ENCODE measurements around the gene DLGAP1. TPM values are rescaled to one million over a fixed set of nuclear protein-coding genes. Genes with fewer than 3 reads are reported as not detected.

DLGAP1 gene
- total RNA-seq, 2 experiments from 2014 or later = 0.31 to 0.36 TPM

DNA sequence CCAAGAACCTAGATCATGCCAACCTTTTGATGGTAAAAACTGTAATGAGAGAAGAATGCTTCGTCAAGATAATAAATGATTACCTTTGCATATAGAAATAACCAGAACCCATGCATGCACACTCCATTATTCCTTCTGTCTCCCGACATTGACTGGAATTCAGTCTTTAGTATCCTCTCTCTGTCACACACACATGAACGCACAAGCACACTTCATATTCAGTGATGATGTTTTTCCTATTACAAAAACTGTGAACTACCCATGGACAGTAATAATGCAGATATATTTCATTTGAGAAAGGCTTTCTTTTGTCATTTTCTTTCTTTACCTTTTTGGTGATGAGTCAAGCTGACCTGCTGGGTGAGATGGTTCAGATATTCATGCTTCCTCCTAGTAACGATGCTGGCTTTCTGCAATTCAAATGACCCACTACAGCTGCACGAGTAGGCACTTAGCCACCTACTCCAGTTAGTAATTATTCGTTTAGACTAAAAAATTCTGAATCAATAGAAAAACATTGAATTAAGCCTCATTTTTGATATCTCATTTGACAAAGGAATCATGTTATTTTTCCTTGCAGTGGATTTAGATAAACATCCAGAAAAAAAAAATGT is 623.0 kb downstream of the DLGAP1 start:
- H3K27ac ChIP-seq (ENCODE audit: low read depth in 1 of 2, low read length in 2 of 2) = no peak overlapping the region
- POLR2A ChIA-PET = no interaction called here
- no peaks in the 10 kb centered on the region for H3K36me3 Mint-ChIP-seq (ENCODE audit: low read depth)
- ATAC-seq (ENCODE audit: poor library complexity) = no peak
- no peaks in the 10 kb centered on the region for H3K9me3 Mint-ChIP-seq
- H3K4me3 Mint-ChIP-seq = no peak overlapping the region
- TF ChIP-seq, protein P1, sequence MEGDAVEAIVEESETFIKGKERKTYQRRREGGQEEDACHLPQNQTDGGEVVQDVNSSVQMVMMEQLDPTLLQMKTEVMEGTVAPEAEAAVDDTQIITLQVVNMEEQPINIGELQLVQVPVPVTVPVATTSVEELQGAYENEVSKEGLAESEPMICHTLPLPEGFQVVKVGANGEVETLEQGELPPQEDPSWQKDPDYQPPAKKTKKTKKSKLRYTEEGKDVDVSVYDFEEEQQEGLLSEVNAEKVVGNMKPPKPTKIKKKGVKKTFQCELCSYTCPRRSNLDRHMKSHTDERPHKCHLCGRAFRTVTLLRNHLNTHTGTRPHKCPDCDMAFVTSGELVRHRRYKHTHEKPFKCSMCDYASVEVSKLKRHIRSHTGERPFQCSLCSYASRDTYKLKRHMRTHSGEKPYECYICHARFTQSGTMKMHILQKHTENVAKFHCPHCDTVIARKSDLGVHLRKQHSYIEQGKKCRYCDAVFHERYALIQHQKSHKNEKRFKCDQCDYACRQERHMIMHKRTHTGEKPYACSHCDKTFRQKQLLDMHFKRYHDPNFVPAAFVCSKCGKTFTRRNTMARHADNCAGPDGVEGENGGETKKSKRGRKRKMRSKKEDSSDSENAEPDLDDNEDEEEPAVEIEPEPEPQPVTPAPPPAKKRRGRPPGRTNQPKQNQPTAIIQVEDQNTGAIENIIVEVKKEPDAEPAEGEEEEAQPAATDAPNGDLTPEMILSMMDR (IDR thresholded peaks at IDR 0.05) = no peak
- CTCF ChIA-PET = no interaction called here
- H3K4me3 ChIP-seq (ENCODE audit: low read length) = no peak overlapping the region
- H3K9me3 ChIP-seq (ENCODE audit: control insufficient read depth in 1 of 2, insufficient read depth in 1 of 2, low read length in 2 of 2) = no peaks in the 10 kb centered on the region
- intact Hi-C loops (cut with DNase I, micrococcal nuclease) = no loop called here
- H3K27me3 Mint-ChIP-seq = peaks cover 17% of the 10 kb centered on the region
- no peaks in the 10 kb centered on the region for H3K4me1 ChIP-seq (ENCODE audit: insufficient read depth, low read length)
- H3K27me3 ChIP-seq (ENCODE audit: control insufficient read depth in 1 of 2, insufficient read depth in 2 of 2, low read length in 2 of 2) = peaks cover 0 to 3% of the 10 kb centered on the region in 2 experiments
- H3K27ac Mint-ChIP-seq = no peak overlapping the region
- H3K36me3 ChIP-seq (ENCODE audit: insufficient read depth, low read length) = no peaks in the 10 kb centered on the region
- no peak for DNase-seq
- H3K4me1 Mint-ChIP-seq (ENCODE audit: low read depth) = no peaks in the 10 kb centered on the region

DNA sequence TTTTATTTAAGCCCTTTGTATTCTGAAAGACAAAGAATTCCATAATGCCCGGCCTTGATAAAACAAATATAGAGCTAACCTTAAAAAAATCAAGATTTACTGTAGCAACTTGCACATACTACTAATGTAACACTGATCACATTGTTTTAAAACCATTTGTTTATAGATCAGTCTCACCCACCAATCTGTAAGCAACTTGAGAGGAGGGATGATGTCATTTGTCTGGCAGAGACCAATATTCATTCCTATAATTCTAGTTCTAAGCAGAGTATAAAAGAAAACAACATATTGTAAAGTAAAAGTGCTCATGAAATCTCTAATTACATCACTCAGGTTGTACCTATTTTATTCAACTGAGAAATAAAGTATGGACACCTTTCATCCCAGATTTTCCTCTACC is 624.5 kb downstream of the DLGAP1 start:
- peaks cover 0 to under 1% of the 10 kb centered on the region in 2 experiments for H3K27me3 ChIP-seq (ENCODE audit: control insufficient read depth in 1 of 2, insufficient read depth in 2 of 2, low read length in 2 of 2)
- H3K4me3 ChIP-seq (ENCODE audit: low read length) = no peak overlapping the region
- Mint-ChIP-seq H3K36me3 (ENCODE audit: low read depth) (no peaks in the 10 kb centered on the region), H3K9me3 (no peaks in the 10 kb centered on the region), H3K4me3 (no peak overlapping the region), H3K27ac (no peak overlapping the region), H3K4me1 (ENCODE audit: low read depth) (no peaks in the 10 kb centered on the region), H3K27me3 (peaks cover 18% of the 10 kb centered on the region)
- no peaks in the 10 kb centered on the region for H3K4me1 ChIP-seq (ENCODE audit: insufficient read depth, low read length)
- TF ChIP-seq, protein P1 (IDR thresholded peaks at IDR 0.05) = no peak
- no peak for ATAC-seq (ENCODE audit: poor library complexity)
- intact Hi-C loops (cut with DNase I, micrococcal nuclease) = no loop called here
- POLR2A ChIA-PET = no interaction called here
- no peak overlapping the region for H3K27ac ChIP-seq (ENCODE audit: low read depth in 1 of 2, low read length in 2 of 2)
- no peaks in the 10 kb centered on the region for H3K36me3 ChIP-seq (ENCODE audit: insufficient read depth, low read length)
- H3K9me3 ChIP-seq (ENCODE audit: control insufficient read depth in 1 of 2, insufficient read depth in 1 of 2, low read length in 2 of 2) = no peaks in the 10 kb centered on the region
- CTCF ChIA-PET = no interaction called here
- no peak for DNase-seq

DNA sequence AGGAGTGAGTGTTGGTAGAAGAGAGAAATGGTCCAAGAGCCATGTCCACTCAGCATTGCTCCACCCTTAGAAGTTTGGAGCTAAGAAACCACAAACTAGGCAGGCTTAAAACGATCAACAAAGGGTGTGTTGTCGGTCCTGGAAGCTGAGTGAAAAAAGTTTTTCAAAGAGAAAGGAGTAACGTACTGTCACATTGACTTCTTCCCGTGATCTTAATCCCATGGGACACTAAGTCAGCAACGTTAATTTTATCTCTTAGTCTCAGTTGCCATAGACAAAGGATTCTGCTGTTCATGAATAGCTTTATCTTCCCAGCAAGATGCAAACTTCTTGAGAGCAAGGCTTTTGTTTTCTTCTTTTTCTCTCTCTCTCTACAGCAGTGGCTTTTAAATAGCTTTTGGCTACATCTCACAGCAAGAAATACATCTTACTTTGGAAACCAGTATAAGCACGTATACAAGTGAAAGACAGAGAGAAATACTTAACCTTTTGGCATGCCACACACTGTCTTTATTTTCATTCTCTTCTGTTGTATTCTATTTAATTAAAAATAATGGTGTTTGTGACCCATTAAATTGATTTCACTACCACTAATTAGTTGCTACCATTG is 627.8 kb downstream of the DLGAP1 start:
- Histone ChIP-seq H3K36me3 (ENCODE audit: insufficient read depth, low read length) (no peaks in the 10 kb centered on the region), H3K4me1 (ENCODE audit: insufficient read depth, low read length) (no peaks in the 10 kb centered on the region), H3K4me3 (ENCODE audit: low read length) (no peak overlapping the region), H3K27me3 (ENCODE audit: control insufficient read depth in 1 of 2, insufficient read depth in 2 of 2, low read length in 2 of 2) (no peaks in the 10 kb centered on the region), H3K27ac (ENCODE audit: low read depth in 1 of 2, low read length in 2 of 2) (no peak overlapping the region), H3K9me3 (ENCODE audit: control insufficient read depth in 1 of 2, insufficient read depth in 1 of 2, low read length in 2 of 2) (no peaks in the 10 kb centered on the region)
- ChIA-PET CTCF (no interaction called here), POLR2A (no interaction called here)
- no peaks in the 10 kb centered on the region for H3K36me3 Mint-ChIP-seq (ENCODE audit: low read depth)
- H3K9me3 Mint-ChIP-seq = no peaks in the 10 kb centered on the region
- no peaks in the 10 kb centered on the region for H3K4me1 Mint-ChIP-seq (ENCODE audit: low read depth)
- peaks cover 11% of the 10 kb centered on the region for H3K27me3 Mint-ChIP-seq
- intact Hi-C loops (cut with DNase I, micrococcal nuclease) = no loop called here
- DNase-seq (no peak), ATAC-seq (ENCODE audit: poor library complexity) (no peak)
- no peak overlapping the region for H3K4me3 Mint-ChIP-seq
- H3K27ac Mint-ChIP-seq = no peak overlapping the region
- TF ChIP-seq, protein P1 (IDR thresholded peaks at IDR 0.05) = no peak

Data from CD4-positive, alpha-beta T cell (primary cell).